CD4-positive, alpha-beta T cell treated with Interferon gamma for 1 hour (primary cell): ENCODE measurements around the gene SYDE1.
A peak's percentile ranks its signal among the peaks of the same experiment; 100 is the strongest.

Experiments
- DNase-seq: peaks from one replicate; pipeline ENCODE4 v3.0.0-alpha.2; 2020

The SYDE1 gene

DNA sequence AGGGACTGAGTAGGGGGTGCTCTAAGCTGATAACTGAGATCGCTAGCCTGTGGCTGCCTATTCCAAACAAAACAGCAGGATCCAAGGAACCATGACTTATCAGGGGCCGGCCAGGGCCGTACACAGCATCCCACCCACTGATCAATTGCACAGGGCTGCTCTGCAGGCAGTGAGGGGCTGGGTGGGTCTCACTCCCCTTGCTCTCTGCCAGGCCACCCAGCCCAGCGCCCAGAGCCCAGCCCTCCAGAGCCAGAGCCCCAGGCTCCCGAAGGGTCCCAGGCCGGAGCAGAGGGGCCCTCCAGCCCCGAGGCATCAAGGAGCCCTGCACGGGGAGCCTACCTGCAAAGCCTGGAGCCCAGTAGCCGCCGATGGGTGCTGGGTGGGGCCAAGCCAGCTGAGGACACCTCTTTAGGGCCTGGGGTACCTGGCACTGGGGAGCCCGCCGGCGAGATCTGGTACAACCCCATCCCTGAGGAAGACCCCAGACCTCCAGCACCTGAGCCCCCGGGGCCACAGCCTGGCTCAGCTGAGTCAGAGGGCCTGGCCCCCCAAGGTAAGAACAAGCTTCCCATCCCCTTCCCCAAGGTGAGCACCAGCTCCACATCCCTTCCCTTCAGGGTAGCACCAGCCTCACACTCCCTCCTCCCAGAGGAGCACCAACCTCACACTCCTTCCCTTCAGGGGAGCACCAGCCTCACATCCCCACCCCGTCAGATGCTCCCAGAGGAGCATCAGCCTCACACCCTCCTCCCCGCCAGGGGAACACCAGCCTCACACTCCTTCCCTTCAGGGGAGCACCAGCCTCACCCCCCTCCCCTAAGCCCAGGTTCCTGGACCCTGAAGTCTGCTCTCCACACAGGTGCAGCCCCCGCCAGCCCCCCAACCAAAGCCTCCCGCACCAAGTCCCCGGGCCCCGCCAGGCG lies 1.9 kb downstream of the SYDE1 start:
- DNase-seq: no peak

- no peak for DNase-seq
These were observed 2.7 kb downstream of the SYDE1 start for GRCh38 chr19:15109768-15110417.

DNA sequence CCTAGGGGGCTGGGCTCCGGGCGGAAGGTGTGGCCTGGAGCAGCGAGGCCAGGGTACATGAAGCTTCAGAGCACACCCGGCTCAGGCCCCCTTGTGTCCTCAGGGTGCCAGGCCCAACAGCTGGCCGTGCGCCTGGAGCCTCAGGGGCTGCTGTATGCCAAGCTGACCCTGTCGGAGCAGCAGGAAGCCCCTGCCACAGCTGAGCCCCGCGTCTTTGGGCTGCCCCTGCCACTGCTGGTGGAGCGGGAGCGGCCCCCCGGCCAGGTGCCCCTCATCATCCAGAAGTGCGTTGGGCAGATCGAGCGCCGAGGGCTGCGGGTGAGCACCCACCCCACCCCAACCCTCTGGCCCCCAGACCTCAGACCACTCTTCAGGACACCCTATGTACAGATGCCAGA lies 3.2 kb downstream of the SYDE1 start:
- DNase-seq: no peak

- DNase-seq: no peak
These were observed 4.6 kb downstream of the SYDE1 start for GRCh38 chr19:15111758-15112157.

DNA sequence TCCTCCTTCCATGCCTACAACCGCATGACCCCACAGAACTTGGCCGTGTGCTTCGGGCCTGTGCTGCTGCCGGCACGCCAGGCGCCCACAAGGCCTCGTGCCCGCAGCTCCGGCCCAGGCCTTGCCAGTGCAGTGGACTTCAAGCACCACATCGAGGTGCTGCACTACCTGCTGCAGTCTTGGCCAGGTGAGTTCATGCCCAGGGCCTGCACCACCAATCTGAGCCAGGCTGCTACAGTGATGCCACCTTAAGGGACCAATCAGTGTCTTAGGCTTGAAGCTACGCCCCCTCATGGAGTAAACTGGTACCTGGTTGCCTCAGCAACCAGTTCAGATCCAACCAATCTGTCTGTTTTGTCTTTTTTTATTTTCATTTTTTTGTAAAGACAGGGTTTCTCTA lies 5.2 kb downstream of the SYDE1 start:
- no peak for DNase-seq

DNA sequence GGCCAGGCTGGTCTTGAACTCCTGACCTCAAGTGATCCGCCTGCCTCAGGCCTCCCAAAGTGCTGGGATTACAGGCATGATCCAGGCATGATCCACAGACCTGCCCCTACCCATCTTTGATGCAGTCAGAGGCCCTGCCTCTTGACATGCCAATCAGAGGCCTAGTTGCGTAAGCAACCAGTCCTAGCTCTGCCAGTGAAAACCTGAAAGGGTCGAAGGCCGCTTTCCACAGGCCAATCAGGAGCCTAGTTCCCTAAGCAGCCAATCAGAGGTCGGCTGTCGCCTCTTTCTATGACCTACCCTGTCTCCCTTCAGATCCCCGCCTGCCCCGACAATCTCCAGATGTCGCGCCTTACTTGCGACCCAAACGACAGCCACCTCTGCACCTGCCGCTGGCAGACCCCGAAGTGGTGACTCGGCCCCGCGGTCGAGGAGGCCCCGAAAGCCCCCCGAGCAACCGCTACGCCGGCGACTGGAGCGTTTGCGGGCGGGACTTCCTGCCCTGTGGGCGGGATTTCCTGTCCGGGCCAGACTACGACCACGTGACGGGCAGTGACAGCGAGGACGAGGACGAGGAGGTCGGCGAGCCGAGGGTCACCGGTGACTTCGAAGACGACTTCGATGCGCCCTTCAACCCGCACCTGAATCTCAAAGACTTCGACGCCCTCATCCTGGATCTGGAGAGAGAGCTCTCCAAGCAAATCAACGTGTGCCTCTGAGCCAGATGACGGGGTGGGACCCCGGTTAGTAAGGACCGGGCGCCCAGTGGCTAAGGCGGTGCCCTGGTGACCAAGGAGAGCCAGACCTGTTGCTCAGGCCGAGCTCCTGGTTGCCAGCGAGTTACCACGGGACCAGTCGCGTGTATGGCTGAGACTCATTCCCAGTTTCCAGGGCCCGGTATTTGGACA lies 6.3 kb downstream of the SYDE1 start:
- no peak for DNase-seq

GRCh38 chr19:15114153-15114540 lies 6.9 kb downstream of the SYDE1 start:
- DNase-seq: no peak

DNA sequence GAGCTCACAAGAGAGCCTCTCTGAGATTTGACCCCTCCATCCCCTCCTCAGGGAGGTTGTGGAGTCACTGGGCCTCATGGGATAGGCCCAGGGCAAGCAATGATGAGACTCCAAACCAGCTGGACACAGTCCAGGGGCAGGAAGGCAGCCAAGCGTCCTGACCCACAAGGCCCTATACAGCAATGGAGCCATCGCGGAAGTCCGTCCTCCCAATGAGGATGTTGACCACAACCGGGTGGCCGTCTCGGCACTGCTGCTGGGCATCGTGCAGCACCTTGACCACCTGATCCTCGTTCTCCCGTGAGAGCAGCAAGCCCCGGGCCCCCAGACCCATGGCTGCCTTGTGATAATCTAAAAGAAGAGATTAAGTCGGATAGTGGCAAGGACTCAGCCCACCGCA lies 7.9 kb downstream of the SYDE1 start:
- no peak for DNase-seq

GRCh38 chr19:15115762-15116615 lies 8.8 kb downstream of the SYDE1 start:
- DNase-seq: no peak

DNA sequence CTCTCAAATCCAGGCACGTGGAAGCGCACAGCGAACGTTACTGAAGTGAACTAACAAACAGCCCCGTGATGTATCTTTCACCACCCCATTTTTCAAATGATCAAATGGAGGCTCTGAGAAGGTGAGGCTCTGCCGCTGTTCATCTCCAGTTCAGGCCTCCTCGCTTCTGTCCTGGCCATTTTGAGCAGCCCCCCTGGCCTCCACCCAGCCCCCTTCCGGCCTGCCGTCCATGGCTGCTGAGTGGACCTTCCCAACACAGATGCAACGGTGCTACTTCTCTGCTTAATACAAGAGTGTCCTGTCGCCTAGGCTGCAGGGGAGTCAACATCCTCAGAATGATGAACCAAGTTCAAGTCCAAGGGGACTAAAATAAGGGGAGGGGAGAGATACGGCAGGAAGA lies 9.7 kb downstream of the SYDE1 start:
- DNase-seq: no peak

DNA sequence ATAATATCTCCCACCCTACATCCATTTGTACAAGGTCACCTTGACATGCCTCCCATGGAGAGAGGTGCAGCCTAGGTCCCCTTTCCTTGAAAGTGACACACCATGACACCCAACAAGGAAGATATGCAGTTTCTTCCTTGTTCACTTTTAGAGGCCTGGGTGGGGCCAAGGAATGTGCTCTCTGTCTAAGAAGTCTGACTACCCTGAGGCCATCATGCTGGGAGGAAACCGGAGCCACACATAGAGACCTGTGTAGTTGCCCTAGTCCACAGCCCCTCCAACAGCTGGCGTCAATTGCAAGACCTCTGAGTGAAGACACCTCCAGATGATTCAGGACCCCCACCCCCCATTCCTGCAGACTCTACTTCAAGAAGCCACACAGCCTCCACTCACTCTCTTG lies 11.0 kb downstream of the SYDE1 start:
- no peak for DNase-seq

- DNase-seq: no peak
These were observed 11.7 kb downstream of the SYDE1 start for GRCh38 chr19:15118789-15119494.

GRCh38 chr19:15120135-15121026 lies 13.2 kb downstream of the SYDE1 start:
- DNase-seq: no peak

DNA sequence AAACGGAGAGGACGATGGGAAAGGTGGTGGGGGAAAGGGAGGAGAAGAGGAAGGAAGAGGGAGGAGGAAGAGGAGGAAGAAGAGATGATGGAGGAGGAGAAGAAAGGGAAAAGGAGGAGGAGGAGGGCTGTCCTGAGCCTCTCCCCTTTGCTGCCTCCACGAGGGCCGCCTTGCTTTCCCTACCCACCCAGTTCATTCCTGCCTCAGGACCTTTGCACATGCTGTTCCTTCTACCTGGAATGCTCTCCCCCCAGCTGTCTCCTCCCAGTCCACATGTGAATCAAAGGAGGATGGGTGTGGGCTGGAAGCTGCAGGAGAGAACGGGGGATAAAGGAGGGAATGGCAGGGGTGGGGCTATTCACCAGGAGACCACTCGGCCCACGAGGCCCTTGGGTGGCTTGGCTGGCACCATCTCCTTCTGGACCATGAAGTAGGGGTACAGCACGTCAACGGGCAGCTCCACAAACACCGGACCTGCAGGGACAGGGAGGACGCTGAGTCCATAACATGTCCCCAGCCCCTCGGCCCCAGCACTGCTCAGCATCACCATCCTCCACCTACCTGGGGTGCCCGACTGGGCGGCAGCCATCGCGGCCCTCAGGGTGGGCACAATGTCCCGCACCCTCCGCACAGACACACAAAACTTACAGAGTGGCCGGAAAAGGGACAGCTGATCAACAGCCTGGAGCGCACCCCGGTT lies 15.3 kb downstream of the SYDE1 start:
- no peak for DNase-seq

DNA sequence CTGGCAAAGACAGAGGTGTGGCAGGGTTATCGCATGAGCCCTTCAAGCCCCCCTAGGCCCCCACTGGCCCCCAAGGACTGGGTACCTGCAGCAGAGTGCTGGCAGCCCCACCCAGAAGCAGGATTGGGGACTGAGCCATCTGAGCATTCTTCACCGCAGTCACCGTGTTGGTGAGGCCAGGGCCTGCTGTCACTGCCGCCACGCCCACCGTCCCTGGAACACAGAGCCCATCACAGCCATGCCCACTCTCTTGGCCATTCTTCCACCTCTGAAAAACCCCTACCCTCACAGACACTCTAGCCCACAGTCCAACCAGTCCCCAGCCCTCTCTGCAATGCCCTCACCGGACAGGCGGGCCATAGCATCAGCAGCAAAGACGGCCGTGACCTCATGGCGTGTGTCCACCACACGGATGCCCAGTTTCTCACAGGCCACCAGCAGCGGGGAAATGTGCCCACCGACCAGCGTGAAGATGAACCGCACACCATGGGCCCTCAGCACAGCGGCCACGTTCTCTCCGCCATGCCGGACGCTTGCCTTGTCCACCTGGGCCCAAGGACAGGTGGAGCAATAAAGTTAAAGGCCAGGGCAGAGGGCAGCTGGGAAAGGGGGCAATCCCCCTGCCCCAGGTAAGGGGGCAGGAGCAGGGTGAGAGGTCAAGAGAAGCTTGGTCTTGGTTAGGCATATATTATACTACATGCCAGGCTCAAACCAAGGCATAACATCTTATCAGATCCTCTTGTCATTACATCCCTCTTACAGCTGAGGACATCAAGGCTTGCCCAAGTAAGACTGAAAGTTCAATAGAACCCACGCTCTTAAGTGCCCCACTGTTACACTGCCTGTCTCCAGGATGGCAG lies 16.1 kb downstream of the SYDE1 start:
- no peak for DNase-seq

DNA sequence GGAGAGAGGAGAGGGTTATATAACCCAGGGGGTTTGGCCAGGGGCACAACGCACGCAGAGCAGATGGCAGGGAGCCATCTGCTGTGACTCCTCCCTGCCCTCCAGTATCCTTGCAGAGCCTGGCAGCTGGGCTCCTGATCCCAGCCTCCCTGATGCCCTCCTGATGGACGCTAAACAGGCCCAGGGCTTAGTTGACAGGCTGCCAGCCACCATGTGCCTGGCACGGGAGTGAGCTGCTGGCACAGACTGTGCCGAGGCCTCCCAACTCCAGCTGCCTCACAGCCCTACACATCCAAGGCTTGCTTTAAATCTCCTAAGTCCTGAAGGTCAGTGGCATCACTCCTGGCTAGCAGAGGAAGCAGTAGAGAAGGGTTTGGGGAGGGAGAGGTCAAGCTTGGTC lies 16.7 kb downstream of the SYDE1 start:
- no peak for DNase-seq

- peak; percentile 5 for DNase-seq
These were observed 17.5 kb downstream of the SYDE1 start for GRCh38 chr19:15124572-15125231.
